ENCODE results near the gene NR2E1.

- TF ChIP-seq TARDBP (IDR thresholded peaks at IDR 0.05; ENCODE audit: borderline replicate concordance): no peak
- TF ChIP-seq RFX5 (IDR thresholded peaks at IDR 0.05; ENCODE audit: low read depth, low read length): no peak
- no peak for TF ChIP-seq POLR2AphosphoS2 (IDR thresholded peaks at IDR 0.05; ENCODE audit: low read depth, low read length)
- no peak for TF ChIP-seq RCOR1 (conservative IDR thresholded peaks at IDR 0.05; ENCODE audit: low read depth, low read length)
- TF ChIP-seq ASH2L (IDR thresholded peaks at IDR 0.05; ENCODE audit: borderline replicate concordance, low read depth): no peak
- TF ChIP-seq NFIC (IDR thresholded peaks at IDR 0.05; ENCODE audit: low read depth, low read length): no peak
- TF ChIP-seq YY1 (IDR thresholded peaks at IDR 0.05; ENCODE audit: low read depth, low read length): no peak
- no peak for TF ChIP-seq EP300 (IDR thresholded peaks at IDR 0.05; ENCODE audit: borderline replicate concordance in 1 of 2, control insufficient read depth in 1 of 2, low read depth in 2 of 2, low read length in 2 of 2)
- no peak for TF ChIP-seq ZNF274 (IDR thresholded peaks at IDR 0.05; ENCODE audit: insufficient read depth, insufficient read length)
These were observed 4.8 kb downstream of the NR2E1 start for GRCh38 chr6:108170332-108171290.

All from GM12878 (cell line).